Hepatocyte (in vitro differentiated cells): Measurements from ENCODE around the gene GPANK1. TPM values are rescaled to one million over a fixed set of nuclear protein-coding genes. Genes with fewer than 3 reads are reported as not detected.

ENCODE experiments used
- DNase-seq: peaks from one replicate; pipeline ENCODE4 v3.0.0-alpha.2; 2016; ENCODE audit warnings: low spot score
- H2AFZ ChIP-seq: fragments of 200-600 bp; sonication (generic); 2 replicates; pipeline ENCODE4 v1.6.0; 2016; ENCODE audit warnings: antibody characterized with exemption, mild to moderate bottlenecking
- H3K27ac ChIP-seq: fragments of 200-600 bp; sonication (generic); 2 replicates; pipeline ENCODE4 v1.5.1; 2016; ENCODE audit warnings: mild to moderate bottlenecking
- H3K27me3 ChIP-seq: fragments of 200-600 bp; sonication (generic); 2 replicates; pipeline ENCODE4 v1.6.1; 2016
- H3K36me3 ChIP-seq: fragments of 200-600 bp; sonication (generic); replicated peaks from 2 replicates; pipeline ENCODE4 v1.5.1; 2016; ENCODE audit warnings: low read depth; ENCODE audit not compliant: insufficient read depth
- H3K4me1 ChIP-seq: fragments of 200-600 bp; sonication (generic); 2 replicates; pipeline ENCODE4 v1.5.1; 2016; ENCODE audit warnings: mild to moderate bottlenecking, moderate library complexity; ENCODE audit not compliant: insufficient read depth
- H3K4me2 ChIP-seq: fragments of 200-600 bp; sonication (generic); 2 replicates; pipeline ENCODE4 v1.6.0; 2016
- H3K4me3 ChIP-seq: fragments of 200-600 bp; sonication (generic); 2 replicates; pipeline ENCODE4 v1.5.1; 2016; ENCODE audit warnings: mild to moderate bottlenecking
- H3K79me2 ChIP-seq: fragments of 200-600 bp; sonication (generic); 2 replicates; pipeline ENCODE4 v1.6.0; 2017; ENCODE audit warnings: mild to moderate bottlenecking
- H3K9me2 ChIP-seq: fragments of 200-600 bp; sonication (generic); replicated peaks from 2 replicates; pipeline ENCODE4 v1.6.0; 2017; ENCODE audit warnings: mild to moderate bottlenecking; ENCODE audit not compliant: insufficient read depth
- H3K9me3 ChIP-seq: fragments of 200-600 bp; sonication (generic); 2 replicates; pipeline ENCODE4 v1.5.1; 2016; ENCODE audit warnings: low read depth, mild to moderate bottlenecking
- H4K20me1 ChIP-seq: fragments of 200-600 bp; sonication (generic); 2 replicates; pipeline ENCODE4 v1.6.0; 2016; ENCODE audit warnings: mild to moderate bottlenecking; ENCODE audit not compliant: insufficient read depth, poor library complexity, severe bottlenecking
- CTCF ChIP-seq: fragments of 200-600 bp; sonication (generic); IDR thresholded peaks from 2 replicates; pipeline ENCODE4 v1.5.1; 2016; ENCODE audit warnings: antibody characterized with exemption, mild to moderate bottlenecking; ENCODE audit not compliant: poor library complexity
- EZH2 ChIP-seq: fragments of 200-600 bp; sonication (generic); IDR thresholded peaks from 2 replicates; pipeline ENCODE4 v1.6.1; 2016; ENCODE audit warnings: antibody characterized with exemption, mild to moderate bottlenecking, borderline replicate concordance
- EZH2phosphoT487 ChIP-seq: fragments of 200-600 bp; sonication (generic); IDR thresholded peaks from one replicate; pipeline ENCODE4 v1.6.1; 2018; ENCODE audit warnings: antibody characterized with exemption, mild to moderate bottlenecking, low read depth, moderate library complexity; ENCODE audit not compliant: unreplicated experiment, severe bottlenecking
- WGBS: methylation state at CpG from one replicate; pipeline ENCODE4 v1.1.6; 2016; ENCODE audit warnings: low lambda C conversion rate; ENCODE audit errors: missing lambda C conversion rate; 5-methylcytosine and 5-hydroxymethylcytosine counted together
- polyA plus RNA-seq: library from polyadenylated mRNA; unstranded; fragments of >200 nt; fragmentation: Nextera tagmentation; extraction: Ambion mirVana; gene quantifications from 2 replicates; pipeline ENCODE4 v1.2.1, GENCODE V29; 2016
- total RNA-seq: library from RNA; depleted of rRNA; stranded (reverse); fragments of >200 nt; gene quantifications from 2 replicates; pipeline ENCODE4 v1.2.3, GENCODE V29; 2014

The GPANK1 gene
- total and polyA plus RNA-seq, 2 experiments from 2014 or later: 18.1 to 23.8 TPM

GRCh38 chr6:31692886-31693285 is 28.1 kb upstream of the GPANK1 start:
- Histone ChIP-seq H4K20me1 (no peaks in the 10 kb centered on the region), H2AFZ (no peak overlapping the region), H3K4me1 (peaks cover 6% of the 10 kb centered on the region), H3K4me2 (no peak overlapping the region), H3K36me3 (no peaks in the 10 kb centered on the region), H3K79me2 (peaks cover 10% of the 10 kb centered on the region), H3K27me3 (no peaks in the 10 kb centered on the region), H3K27ac (no peak overlapping the region), H3K9me2 (no peaks in the 10 kb centered on the region), H3K4me3 (no peak overlapping the region), H3K9me3 (no peaks in the 10 kb centered on the region)
- no peak for TF ChIP-seq CTCF
- TF ChIP-seq EZH2: no peak
- TF ChIP-seq EZH2phosphoT487: no peak
- WGBS: 91% methylated on average over 9 of the region's 9 CpGs
- no peak for DNase-seq

GRCh38 chr6:31692353-31692752 is 27.6 kb upstream of the GPANK1 start:
- H3K9me3 ChIP-seq: no peaks in the 10 kb centered on the region
- H3K4me2 ChIP-seq: no peak overlapping the region
- peaks cover 6% of the 10 kb centered on the region for H3K4me1 ChIP-seq
- WGBS: 90% methylated on average over 4 of the region's 4 CpGs
- no peaks in the 10 kb centered on the region for H3K9me2 ChIP-seq
- H3K27me3 ChIP-seq: no peaks in the 10 kb centered on the region
- H3K4me3 ChIP-seq: no peak overlapping the region
- no peak for DNase-seq
- no peaks in the 10 kb centered on the region for H4K20me1 ChIP-seq
- no peak overlapping the region for H3K27ac ChIP-seq
- TF ChIP-seq CTCF (no peak), EZH2phosphoT487 (no peak), EZH2 (no peak)
- H3K79me2 ChIP-seq: peaks cover 6% of the 10 kb centered on the region
- no peak overlapping the region for H2AFZ ChIP-seq
- H3K36me3 ChIP-seq: no peaks in the 10 kb centered on the region

- H4K20me1 ChIP-seq: no peaks in the 10 kb centered on the region
- H3K27ac ChIP-seq: peak overlapping the region; percentile 94
- no peak overlapping the region for H2AFZ ChIP-seq
- no peaks in the 10 kb centered on the region for H3K9me3 ChIP-seq
- 96% methylated on average over 7 of the region's 12 CpGs for WGBS
- H3K36me3 ChIP-seq: no peaks in the 10 kb centered on the region
- no peaks in the 10 kb centered on the region for H3K79me2 ChIP-seq
- H3K27me3 ChIP-seq: no peaks in the 10 kb centered on the region
- no peak for TF ChIP-seq CTCF
- DNase-seq: no peak
- H3K4me2 ChIP-seq: no peak overlapping the region
- H3K4me3 ChIP-seq: no peak overlapping the region
- H3K9me2 ChIP-seq: no peaks in the 10 kb centered on the region
- peaks cover 6% of the 10 kb centered on the region for H3K4me1 ChIP-seq
These were observed 26.8 kb upstream of the GPANK1 start for GRCh38 chr6:31691564-31692108.

GRCh38 chr6:31691078-31691463 is 26.3 kb upstream of the GPANK1 start:
- H3K36me3 ChIP-seq: no peaks in the 10 kb centered on the region
- H3K27ac ChIP-seq: peak overlapping the region; percentile 94

More at GRCh38 chr6:31691078-31691463, 26.3 kb upstream of the GPANK1 start:
- Histone ChIP-seq H3K9me2 (no peaks in the 10 kb centered on the region), H3K9me3 (no peaks in the 10 kb centered on the region), H3K79me2 (no peaks in the 10 kb centered on the region), H3K4me2 (peak overlapping the region; percentile 61), H3K4me3 (no peak overlapping the region), H3K27me3 (no peaks in the 10 kb centered on the region), H2AFZ (no peak overlapping the region), H3K4me1 (peaks cover 6% of the 10 kb centered on the region), H4K20me1 (no peaks in the 10 kb centered on the region)
- WGBS: 89% methylated on average over 6 of the region's 6 CpGs
- TF ChIP-seq EZH2 (no peak), CTCF (no peak), EZH2phosphoT487 (no peak)
- no peak for DNase-seq
